NCI-H146 treated with DMSO at 0.1 percent for 48 hours (cell line): ENCODE measurements around the gene R3HDM4.
"Not testable (repeated sequence)": the region's sequence is repeated elsewhere in the genome, so short reads cannot be mapped to it uniquely, and the experiment has no call there.

Source experiments
- DNase-seq: peaks from one replicate; lab custom pipeline; 2025; ENCODE audit not compliant: unreplicated experiment; lab: John Stamatoyannopoulos, UW

Gene R3HDM4

DNA sequence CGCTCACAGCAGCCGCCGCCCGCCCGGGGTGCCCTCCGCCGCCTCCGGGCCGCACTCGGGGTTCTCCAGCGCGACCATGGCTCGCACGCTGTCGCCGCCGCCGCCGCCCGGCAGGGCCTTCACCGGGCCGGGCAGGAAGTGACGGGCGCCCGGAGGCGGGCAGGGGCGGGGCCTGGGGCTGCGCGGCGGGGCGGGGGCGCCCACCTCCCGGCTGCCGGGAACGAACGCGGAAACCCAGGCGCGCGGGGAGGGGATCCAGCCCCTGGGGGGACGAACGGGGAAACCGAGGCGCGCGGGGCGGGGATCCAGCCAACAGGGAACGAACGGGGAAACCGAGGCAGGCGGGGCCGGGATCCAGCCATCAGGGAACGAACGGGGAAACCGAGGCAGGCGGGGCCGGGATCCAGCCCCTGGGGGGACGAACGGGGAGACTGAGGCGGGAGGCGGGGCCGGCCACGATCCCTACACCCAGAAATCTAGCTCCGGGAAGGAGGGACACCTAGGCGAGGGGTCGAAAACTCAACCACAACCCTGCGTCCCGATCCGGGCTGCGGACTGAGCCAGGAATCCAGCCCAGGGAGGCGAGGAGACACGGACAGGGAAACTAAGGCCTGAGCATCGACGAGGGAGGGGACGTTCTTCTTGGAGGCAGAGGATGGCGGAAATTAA lies at the start of gene R3HDM4:
R3HDM4 (minus strand) TSS at position 140 of the 669 bp plus-strand sequence; CDS start at position 78, 62 bp downstream.
- no peak for DNase-seq

DNA sequence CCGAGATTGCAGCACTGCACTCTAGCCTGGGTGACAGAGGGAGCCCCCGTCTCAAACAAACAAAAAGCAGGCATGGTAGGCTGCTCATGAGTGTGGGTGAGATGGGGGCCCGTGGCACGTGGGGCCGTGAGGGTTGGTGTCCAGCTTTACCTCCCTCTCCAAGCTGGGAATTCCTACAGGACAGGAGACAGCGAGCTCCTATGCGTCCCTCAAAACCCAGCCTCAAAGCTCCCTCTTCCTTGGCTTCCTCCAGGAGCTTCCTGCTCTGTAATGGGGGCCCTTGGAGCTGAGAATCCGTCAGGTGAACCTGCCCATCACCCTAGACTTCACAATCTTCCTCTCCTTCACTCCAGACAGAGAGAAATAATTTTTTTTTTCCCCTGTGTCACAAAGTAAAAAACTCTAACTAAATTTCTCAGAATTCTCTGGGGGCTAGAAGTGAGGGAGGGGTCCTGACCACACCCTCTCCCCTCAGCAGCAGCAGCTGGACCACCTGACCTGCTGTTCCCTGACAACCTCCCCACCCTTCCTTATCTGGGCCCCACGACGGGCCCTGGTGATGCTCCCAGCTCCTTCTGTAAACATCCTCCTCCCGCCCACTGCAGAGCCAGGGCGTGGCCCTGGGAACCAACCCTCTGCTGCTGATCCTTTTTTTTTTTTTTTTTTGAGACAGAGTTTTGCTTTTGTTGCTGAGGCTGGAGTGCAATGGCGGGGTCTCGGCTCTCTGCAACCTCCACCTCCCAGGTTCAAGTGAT lies 49.0 kb upstream of the R3HDM4 start:
- no peak for DNase-seq

DNA sequence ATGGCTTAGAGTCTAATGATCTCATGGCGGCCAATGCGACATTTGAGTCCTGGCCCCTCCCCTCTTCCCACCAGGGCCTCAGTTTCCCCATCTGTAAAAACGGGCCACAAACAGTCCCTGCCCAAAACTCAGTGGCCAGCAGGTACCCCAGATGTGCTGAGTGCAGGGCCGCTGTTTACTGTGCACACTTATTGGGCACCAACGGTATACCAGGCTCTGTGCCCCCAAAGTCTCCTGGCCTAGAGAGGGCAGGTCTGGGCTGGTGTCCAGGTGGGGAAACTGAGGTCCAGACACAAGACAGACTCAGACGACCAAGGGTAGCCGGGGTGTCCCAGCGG lies 47.6 kb upstream of the R3HDM4 start:
- no peak for DNase-seq

DNA sequence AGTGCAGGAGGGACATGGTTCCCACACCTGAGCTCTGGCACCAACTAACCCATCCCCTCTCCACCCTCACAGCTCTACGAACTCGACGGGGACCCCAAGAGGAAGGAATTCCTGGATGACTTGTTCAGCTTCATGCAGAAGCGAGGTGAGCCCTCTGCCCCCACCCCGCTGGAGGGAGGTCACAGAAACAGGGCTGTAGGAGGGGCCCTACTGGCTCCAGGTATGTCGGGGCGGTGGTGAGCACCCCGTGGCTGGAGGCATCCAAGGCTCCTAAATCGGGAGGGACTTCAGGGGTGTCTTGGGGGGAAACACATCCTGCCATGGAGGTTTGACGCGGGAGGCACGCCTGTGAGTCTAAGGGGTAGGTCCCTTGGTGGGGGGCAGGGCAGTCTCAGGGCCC lies 47.0 kb upstream of the R3HDM4 start:
- DNase-seq: no peak

DNA sequence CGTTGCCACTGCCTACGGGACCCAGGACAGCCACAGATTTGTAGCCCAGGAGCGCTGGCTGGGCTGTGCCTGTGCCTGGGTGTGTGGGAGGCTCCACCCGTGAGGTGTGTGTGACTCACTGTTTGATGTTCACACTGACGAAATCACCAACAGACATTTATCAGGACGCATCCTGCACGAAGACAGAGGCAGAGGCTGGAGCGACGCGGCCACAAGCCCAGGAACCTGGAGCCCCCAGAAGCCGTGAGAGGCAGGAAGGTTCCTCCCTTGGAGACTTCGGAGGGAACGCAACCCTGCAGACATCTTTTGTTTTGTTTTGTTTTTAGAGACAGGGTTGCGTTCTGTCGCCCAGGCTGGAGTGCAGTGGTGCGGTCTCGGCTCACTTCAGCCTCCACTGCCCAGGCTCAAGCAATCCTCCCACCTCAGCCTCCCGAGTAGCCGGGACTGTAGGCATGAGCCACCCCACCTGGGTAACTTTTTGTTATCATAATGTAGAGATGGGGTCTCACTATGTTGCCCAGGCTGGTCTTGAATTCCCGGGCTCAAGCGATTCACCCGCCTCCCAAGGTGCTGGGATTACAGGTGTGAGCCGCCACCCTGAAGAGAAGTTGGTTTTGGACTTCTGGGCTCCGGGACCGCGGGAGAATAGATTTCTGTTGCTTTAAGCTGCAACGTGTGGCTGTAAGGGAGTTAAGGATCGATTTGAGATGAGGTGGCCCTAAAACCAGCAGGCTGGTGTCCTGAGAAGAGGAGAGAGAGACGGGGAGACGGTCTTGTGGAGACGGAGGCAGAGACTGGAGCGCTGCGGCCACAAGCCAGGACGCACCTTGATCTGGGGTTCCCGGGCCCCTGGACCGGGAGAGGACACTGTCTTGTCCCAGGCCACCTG lies 46.2 kb upstream of the R3HDM4 start:
- DNase-seq: no peak

DNA sequence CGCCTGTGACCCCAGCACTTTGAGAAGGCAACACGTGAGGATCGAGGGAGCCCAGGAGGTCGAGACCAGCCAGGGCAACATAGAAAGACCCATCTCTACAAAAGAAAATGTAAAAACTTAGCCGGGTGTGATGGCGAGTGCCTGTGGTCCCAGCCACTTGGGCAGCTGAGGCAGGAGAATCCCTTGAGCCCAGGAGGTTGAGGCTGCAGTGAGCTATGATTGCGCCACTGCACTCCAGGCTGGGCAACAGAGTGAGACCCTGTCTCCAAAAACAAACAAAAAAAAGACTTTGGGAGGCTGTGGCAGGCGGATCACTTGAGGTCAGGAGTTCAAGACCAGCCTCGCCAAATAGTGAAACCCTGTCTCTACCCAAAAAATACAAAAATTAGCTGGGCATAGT lies 44.6 kb upstream of the R3HDM4 start:
- DNase-seq: not testable (repeated sequence)

DNA sequence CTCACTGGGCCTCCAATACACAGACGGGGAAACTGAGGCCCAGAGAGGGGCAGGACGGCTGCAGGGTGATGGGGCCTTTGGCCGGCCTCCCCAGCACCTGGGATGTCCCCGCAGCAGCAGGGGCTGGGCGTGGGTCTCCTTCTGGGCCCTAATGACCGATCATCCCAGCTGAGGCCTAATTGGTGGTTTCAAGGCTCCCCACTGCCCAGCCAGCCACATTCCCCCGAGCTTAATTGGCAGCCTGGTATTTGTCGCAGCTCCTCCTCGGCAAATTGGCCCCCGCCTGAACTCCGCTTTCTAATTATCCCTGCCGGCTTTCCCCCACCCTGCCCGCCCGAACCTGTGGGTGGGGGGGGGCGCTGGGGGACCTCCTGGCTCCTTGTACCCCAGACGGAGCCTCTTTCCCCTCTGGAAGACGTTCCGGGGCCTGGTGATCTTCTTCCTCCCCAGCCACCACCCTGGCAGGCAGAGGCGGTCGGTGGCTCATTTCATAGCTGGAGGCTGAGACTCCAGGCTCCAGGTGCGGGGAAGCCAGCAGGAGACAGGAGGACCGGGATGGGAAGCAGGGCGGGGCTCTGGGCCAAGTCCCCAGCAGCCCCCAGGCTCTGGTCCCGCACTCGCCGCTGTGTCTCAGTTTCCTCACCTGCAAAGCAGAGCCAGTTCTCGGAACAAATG lies 43.9 kb upstream of the R3HDM4 start:
- DNase-seq: no peak

DNA sequence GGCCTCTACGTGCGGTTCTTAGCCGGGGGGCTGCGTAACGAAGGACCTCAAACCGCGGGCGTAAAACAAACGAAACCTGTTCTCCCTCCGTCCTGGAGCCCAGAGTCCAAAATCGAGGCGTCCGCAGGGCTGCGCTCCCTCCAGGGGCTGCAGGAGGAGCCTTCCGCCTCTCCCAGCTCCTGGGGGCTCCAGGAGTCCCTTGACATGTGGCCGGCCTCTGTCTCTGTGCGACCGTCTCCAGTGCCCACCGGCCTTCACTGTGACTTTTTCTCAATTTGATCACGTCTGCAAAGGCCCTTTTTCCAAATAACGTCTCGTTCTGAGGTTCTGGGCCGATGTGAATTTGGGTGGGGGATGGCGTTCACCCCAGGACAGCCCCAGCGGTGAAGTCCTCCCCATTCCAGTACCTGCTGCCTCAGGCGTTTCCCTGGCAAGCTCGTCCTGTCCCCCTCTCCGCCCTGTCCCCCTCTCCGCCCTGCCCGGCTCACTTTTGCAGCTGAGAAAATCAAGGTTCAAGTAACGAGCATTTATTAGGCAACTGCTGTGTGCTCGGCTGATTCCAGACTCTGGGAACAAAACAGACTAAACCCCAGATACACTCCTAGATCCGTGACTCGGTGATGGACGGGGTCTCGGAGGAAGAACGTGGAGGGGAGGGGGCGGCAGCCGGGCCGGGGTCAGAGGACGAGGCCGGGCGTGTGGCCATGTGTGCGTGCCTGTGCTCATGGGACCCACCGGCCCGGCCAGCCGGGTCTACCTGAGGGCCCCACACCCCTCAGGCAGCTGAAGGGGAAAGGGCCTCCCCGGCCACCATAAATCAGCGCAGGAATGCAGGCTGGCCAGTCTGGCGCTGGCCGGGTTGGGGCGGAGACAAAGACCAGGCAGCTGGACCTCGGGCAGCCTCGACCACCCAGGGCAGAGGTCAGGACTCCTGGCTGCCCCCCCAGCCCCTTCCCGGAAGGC lies 43.1 kb upstream of the R3HDM4 start:
- no peak for DNase-seq

DNA sequence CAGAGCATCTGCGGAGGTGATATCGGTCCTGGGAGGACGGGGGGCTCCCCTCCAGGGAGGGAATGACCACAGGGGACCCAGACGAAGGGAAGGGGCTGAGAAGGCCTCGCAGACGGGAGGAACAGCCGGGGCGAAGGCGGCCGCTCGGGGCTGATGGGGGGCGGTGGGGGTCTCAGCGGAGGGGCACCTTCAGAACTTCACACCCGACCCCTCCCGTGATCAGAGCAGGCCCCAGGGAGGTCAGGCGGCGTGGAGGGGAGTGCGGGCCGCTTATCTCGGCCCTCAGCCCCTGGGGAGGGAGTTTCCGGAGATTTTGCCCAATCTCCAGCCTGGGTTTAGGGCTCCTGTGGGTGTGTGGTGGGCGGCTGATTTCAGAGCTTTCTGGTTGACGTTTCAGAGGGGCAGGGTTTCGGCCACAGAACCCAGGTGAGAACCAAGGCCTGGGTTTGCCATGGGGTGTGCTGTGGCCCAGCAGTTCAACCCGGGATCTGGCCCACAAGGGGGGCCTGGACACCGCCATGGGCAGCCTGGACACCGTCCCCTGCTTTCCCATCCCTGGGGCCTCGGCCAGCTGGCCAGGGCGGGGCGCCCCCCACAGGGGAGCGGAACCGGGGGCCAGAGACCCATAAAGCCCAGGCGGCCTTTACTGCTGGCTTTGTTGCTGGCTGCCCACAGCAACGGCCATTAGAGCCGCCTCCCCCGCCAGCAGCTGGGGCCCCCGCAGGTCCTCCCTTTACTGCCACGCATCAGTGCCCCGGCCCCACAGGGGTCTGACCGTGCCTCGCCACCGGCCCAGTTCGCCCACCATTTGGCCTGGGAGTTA lies 41.9 kb upstream of the R3HDM4 start:
- DNase-seq: no peak

DNA sequence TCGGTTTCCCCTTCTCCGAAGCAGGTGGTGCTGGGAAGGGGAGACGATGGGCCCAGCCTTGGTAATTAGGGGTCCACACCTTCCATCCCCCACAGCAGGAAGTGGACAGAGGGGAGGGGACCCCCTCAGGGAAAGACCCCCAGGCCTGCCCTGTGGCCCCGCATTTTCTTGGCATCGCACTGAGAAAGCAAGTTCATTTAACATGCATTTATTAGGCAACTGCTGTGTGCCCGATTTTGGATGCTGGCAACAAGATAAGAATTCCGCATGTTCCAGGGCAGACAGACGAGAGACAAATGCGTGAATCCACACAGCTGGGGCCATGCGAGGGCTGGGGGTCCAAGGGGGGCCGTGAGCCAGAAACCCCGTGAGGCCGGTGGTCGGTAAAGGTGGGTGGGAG lies 41.3 kb upstream of the R3HDM4 start:
- DNase-seq: no peak

DNA sequence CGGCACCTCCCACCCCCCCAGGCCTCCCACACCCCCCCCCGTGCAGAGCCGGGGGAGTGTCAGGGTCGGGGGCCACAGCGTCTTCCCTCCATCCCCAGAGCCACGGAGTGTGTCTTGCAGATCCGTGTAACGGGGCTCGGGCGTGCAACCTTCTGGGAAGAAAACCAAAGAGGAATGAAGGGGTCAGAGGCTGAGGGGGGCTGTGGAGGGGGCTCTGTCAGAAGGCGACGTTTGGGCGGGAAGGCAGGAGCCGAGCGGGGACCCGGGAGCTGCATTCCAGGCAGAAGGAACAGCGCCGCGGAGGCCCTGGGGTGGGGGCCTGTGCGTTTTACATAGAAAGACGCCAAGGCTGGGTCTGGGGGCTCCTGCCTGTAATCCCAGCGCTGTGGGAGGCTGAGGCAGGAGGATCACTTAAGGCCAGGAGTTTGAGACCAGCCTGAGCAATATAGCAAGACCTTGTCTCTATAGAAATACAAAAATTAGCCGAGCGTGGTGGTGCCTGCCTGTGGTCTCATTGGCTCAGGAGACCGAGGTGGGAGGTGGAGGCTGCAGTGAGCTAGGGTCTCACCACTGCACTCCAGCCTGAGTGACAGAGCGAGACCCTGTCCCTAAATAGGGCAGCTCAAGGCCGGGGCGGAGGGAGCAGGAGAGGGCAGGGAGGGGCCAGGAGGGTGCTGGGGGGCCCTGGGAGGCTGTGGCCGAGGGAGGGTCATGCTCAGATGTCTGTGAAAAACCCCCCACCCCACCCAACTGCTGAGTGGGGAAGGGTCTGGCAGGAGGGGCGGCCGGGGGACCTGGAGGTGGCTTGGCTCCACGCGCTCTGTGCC lies 40.6 kb upstream of the R3HDM4 start:
- no peak for DNase-seq

DNA sequence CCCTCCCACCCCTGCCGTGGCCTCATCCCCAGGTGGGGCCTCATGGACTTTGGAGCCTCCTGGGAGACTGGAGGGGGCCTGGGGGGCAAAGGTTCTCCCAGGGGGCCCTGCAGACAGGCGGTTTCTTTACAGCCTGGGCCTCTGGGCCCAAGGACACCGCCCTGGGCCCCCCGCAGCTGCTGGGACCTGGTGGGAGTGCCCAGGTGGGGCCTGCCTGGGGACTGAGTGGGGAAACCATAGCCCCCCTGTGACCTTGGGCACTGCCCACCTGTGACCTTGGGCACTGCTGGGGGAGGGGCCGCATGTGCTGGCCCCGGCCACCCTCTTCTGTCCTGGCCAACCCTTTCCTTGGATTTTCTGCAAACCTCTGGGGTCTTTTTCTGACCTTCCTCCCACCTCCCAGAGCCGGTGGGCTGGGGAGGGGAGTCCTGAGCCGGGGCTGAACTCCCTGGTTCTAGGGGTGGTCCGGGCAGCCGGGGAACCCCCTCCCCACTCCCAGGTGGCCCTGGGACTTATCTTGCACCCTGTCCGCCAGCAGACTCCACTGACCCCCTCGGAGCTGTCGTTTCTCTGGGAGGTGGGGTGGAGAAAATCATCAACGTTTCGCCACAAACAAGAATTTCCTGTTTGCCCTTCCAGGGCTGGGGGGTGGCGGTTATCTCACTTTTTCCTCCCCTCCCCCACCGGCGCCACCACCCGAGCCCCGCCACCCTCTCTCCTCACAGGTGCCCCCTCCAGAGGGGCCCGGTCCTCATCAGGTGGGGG lies 39.8 kb upstream of the R3HDM4 start:
- no peak for DNase-seq

DNA sequence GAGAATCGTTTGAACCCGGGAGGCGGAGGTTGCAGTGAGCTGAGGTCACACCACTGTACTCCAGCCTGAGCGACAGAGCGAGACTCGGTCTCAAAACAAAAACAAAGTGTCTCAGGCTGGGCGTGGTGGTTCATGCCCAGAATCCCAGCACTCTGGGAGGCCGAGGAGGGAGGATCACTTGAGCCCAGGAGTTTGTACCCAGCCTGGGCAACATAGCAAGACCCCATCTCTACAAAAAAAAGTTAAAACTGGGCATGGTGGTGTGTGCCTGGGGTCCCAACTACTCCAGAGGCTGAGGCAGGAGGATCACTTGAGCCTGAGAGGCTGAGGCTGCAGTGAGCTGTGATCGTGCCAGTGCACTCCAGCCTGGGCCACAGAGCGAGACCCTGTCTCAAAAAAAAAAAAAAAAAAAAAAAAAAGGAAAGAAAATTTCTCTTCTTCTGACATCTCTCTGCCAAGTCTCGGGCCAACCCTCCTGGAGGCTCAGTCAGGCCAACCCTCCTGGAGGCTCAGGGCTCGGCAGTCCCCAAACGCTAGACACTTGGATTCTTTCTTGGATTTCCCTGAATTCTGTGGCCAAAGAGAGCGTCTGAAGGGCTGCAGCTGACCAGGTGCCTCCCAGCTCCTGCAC lies 39.1 kb upstream of the R3HDM4 start:
- DNase-seq: no peak

DNA sequence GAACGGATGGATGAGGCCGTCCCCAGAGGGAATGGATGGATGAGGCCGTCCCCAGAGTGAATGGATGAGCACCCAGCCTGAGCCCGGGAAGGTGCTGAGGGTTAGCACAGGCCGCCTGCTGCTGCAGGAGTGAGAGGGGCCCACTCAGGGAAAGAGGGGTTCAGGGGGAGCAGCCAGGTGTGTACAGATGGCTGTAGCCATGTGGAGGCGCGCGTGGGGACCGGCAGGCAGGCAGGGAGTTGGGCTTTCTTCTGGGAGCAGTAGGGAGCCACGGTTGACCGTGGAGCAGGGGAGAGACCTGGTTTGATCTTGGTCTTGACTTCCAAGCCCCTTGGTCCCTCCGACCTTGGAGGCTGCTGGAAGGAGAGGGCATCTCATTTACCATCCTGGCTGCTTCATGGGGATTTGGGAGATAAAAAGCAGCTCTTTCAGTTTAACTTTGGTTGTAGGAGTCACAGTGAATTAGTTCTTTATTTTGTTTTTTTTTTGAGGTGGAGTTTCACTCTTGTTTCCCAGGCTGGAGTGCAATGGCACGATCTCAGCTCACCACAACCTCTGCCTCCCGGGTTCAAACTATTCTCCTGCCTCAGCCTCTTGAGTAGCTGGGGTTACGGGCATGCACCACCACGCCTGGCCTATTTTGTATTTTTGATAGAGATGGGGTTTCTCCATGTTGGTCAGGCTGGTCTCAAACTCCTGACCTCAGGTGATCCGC lies 37.5 kb upstream of the R3HDM4 start:
- no peak for DNase-seq

DNA sequence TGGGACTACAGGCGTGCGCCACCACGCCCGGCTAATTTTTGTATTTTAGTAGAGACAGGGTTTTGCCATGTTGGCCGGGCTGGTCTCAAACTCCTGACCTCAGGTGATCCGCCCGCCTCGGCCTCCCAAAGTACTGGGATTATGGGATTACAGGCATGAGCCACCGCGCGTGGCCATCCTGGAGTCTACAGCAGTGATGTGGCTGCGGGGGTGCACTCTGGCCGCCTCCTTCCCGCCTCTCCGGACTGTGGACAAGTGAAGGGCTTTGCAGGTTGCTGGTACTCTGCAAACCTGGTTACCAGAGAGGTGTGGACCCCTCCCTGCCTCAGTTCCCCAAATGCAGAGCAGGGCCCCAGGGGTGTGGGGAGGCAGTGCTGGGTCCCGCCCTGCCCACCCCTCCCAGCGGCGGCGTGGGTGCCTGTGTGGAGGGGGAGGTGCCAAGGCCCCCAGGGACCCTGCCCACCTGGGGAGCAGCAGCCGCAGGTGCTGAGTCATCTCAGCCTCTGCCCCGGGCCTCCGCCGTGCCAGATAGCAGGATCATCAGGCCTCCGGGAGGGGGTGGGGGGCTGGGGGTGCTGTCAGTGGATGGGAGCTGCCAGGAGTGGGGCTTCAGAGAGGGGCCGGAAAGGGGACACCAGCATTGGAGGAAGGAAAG lies 36.0 kb upstream of the R3HDM4 start:
- DNase-seq: no peak
